GM19372 (cell line): Measurements from ENCODE around the gene POU5F2.

Source experiments
- ATAC-seq: cut with Tn5 transposase; IDR thresholded peaks from one replicate; pipeline ENCODE4 v1.9.1; 2021; ENCODE audit warnings: mild to moderate bottlenecking, low read depth, moderate library complexity; ENCODE audit not compliant: unreplicated experiment

POU5F2 gene

DNA sequence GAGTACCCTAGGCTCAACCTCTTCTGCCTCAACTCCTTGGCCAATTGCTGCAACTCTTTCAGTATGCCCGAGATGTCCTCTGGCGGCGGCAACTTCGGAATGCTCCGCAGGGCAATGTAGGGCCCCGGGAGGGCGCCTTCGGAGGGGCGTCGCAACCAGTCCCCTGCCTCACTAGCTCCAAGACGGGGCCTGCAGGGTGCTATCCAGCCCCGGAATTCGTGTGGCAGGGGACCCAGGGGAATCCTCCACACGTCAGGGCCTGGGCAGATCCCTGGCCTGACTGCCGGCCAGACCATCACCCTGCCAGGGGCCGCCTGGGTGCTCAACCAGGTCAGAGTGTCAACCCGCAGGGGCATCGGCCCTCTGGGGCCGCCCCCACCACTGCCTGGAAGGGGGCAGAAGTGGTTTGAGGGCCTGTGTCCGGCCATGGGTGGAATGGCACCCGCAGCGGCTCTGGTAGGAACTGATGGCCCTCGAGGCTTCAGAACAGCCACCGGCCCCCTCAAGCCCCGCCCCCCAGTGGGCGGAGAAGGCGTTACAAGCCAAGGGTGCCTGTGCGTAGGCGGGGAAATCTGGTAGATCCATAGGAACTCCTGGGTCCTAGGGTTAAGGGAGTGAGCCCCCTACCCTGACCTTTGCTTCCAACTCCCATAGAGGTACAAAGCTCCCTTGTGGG is at the start of gene POU5F2:
POU5F2 (minus strand) TSS at position 465 of the 676 bp plus-strand sequence; CDS start at position 428, 37 bp downstream.
- no peak for ATAC-seq

DNA sequence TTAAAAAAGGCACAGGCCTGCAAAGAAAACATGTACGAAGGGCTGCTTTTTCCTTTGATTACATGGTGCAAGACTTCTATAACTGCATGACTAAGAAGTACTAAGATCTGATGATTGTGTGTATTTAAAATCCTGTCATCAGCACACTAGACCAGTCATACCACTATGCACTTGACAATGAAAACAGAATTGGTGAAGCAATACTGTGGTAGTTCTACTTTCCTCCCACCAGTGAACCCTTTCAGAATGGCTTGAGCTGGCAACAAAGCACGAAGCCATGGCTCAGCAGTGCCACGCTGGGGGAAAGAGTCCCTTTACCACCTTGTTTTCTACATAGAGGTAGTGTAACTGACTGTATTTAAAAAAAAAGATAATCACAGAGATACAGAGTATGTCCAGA is 49.0 kb upstream of the POU5F2 start:
- ATAC-seq, result no peak

DNA sequence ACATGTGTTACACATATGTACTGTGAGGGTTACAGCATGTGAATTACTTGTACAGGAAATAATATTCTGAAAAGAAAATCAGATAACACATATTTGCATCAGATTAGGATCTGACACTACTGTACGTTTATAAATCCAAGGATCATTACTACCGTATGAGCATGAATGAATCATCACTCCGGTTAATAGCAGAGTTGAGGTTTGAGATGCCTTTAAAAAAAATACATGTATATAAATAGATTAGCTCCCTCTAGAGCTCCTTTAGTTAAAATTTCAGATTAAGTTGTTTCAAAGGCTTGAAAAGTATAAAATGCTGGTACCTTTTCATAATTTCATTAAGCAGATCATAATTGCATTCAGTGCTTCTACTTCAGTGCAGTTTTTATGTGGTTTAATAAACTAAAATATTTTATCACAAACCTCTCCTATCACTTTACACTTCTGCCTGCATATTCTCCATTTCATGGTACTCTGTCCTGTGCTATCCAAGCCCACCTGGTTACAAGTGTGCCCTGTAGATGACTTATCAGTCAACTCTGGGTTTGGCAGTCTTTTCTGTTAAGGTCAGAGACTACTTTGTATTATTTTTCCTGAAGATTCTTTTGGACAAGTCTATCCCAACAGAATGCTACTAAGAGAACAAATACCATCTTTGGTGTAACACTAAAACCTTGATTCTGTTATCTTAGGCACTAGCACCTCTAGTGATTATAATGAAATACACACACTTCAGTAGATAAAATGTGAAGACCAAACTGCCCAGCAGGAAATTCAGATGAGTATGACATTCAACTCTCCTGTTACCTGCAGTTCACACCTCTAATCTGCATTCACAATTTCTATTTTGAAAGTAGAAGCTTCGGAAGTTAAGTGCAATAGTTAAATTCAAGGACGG is 48.0 kb upstream of the POU5F2 start:
- ATAC-seq, result no peak

- no peak for ATAC-seq
These were observed 46.2 kb upstream of the POU5F2 start for GRCh38 chr5:93787598-93787997.

DNA sequence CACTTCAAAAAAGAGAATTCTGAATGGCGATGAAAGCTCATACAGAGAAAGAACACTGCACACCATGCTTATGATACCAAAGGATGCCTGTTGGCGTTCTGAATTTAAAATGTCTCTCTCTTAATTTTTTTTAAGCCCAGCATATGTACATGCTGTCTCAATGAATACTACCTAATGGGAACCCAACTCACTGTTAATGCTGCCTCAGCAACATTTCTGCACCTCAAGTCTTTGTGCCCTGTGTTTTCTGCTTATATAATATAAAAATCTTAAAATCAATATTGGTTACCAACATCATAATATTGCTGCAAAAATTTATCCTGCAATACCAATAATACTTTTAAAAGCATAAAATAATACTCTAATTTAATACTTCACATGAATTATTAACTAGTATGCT is 44.1 kb upstream of the POU5F2 start:
- no peak for ATAC-seq

DNA sequence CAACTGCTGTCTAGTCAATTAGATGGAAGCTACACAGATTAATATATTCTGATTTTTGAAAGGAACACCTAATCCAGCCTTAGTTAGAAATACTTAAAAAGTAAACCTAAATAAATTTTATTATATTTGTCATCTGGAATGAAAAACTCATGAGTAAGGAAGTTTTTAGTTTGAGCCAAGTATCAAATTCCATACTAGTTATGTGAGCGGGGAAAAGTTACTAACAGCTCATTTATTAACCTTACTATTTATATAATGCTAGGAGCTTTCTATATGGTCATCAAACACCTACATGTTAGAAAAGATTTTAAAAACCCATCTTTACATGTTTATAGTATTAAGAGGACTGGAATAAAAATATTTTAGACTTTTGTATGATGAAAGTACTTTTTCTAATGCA is 41.6 kb upstream of the POU5F2 start:
- ATAC-seq, result no peak

DNA sequence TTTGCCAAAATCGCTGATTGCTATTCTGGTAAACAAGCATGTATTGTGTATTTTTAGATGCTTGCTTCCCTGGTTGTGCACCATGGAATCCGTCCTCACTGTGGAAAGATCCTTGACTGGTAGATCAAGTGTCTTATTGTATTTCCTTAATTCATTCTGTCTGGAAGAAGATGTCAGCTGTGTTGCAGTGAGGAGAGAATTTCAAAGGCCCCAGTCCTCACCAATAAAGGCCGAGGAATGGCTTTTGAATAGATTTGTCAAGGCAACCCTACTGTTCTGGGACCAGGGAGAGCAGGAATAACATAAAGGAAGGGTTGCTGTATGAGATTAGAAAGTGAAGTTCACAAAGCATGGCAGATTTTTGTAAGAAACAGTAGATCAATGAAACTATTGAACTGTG is 36.2 kb upstream of the POU5F2 start:
- ATAC-seq, result no peak

- no peak for ATAC-seq
These were observed 15.0 kb upstream of the POU5F2 start for GRCh38 chr5:93756372-93756771.

GRCh38 chr5:93755716-93756115 is 14.3 kb upstream of the POU5F2 start:
- ATAC-seq, result no peak

GRCh38 chr5:93748875-93749397 is 7.5 kb upstream of the POU5F2 start:
- ATAC-seq, result no peak

- no peak for ATAC-seq
These were observed 5.1 kb upstream of the POU5F2 start for GRCh38 chr5:93746406-93747056.

DNA sequence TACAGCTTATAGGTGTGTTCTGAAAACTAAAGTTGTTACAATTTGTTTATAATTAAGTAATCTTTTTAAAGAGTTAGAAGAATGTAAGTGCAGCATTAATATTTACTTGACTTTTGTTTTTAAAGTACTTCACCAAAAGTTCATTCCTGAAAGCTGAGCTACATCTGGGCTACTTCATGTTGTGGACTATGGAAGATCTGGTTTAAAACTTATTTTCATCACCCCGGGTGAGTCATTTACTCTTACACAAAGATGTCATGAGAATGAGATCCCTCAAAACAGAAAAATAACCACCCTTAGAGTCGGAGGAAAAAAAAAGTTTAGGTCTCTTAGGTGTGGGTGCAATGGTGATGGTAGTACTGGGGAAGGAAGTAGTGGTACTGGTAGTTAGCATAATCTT is 5.1 kb downstream of the POU5F2 start:
- no peak for ATAC-seq

- no peak for ATAC-seq
These were observed 6.0 kb downstream of the POU5F2 start for GRCh38 chr5:93735378-93735777.

DNA sequence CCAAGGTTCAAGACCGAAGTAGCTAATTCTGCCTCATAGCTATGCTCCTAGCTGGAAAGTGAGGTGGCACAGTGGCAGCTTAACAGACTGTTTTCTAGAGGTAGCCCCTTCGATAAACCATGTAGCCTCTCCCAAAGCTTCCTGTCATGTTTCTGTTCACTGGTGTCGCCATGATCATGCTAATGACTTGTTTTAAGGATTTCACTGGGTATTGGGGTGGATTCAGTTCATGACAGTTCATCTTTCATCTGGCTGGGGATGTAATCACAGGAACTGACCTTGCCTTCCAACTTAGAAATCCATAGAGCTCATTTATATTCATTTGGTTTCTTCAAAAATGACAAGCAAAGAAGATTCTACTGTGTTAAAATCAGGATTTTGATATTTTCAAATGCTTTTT is 9.4 kb downstream of the POU5F2 start:
- no peak for ATAC-seq

DNA sequence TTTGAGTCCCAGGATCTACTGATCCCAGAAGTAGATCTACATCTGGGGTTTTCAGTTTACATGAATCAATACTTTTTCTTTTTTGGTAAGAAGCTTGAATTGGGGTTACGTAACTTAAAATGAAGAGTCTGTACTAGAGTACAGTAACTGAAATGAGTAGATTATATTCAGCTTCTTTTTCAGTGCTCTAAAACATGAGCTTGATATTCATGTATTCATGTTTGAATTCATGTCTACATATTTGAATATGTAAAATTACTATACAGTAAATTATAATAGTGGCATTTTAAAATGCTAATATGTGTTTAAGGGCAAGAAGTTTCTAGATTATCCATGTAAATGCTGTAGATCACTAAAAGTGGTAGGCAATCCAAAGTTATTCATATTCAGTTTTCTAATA is 14.8 kb downstream of the POU5F2 start:
- ATAC-seq, result no peak

DNA sequence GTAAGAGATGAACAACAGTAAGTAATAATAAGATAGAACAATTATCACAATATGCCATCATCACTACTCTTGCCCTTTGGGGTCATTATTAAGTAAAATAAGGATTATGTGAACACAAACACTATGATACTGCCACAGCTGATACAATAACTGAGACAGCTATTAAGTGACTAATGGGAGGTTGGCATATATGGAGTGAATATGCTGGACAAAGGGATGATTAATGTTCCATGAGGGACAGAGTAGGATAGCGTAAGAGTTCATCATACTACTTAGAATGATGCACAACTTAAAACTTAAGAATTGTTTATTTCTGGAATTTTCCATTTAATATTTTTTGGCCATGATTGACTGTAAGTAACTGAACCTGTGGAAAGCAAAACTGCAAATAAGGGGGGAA is 16.6 kb downstream of the POU5F2 start:
- no peak for ATAC-seq

GRCh38 chr5:93723681-93724080 is 17.7 kb downstream of the POU5F2 start:
- no peak for ATAC-seq

DNA sequence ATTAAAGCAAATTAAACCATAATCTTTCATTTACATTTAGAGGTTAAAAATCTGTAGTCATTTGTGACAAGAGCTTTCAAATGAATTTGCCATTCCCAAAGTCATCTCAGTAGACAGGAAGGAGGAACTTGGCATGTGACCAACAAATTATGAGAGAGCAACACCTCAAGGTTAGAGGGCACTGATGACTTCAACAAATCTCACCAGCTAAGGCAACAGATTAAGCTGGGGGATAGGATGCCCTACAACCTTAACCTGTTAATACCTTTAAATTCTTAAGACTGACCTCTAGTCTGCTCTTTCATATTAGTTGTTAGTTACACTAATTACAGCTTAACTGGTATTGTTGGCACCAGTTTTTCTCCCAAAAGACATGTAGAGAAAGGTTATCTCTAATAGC is 18.4 kb downstream of the POU5F2 start:
- ATAC-seq, result no peak

DNA sequence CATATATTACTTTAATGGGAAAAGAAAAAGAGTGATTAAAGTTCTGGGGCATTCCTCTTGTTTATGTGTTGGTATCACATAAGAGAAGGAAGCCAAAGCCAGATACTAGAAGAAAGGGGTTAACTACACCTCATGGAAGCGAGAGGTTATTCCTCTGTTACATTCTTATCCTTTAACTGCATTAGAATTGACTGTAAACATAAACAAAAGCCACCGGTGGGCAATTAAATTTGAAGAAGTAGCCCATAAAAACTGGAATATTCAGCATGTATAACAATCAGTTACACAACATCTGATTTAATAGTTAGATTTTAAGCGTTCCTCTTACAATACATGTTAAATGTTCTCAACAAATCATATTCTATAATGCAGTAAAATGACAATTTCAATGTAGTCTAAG is 18.8 kb downstream of the POU5F2 start:
- ATAC-seq, result no peak

DNA sequence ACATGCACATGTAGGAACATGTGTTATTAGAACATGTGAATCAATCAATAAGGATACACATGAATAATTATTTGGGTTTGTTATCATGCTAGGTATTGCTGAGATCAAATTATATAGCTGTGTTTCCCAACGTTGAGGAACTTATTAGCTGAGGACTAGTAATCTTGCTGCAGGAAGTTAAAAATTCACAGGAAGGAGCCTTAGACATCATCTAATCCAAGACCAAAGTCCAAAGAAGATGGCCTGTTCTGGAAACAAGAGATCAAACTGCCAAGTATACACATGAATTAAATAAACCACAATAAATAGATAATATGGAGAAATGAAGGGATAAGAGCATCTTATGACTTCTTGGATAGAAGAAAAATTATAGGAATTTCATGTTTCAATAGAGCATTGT is 19.9 kb downstream of the POU5F2 start:
- ATAC-seq, result no peak

DNA sequence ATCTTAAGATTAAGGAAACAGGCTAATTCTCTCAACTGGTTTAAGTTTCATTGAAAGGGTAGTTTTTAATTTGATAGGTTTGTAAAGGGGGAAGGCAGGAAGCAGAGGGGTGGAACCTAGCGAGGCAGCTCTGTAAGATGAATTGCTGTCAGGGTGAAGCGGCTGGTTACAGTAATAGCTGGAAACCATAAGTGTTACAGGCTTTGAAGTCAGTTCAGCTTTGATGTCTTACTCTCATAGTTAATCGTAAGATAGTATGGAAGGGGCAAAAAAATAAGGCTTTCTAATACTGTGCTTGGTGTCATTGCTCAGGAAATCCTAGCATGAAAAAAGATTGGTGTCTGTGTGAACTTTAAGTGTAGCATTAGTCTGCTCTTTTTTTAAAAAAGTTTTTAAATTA is 20.3 kb downstream of the POU5F2 start:
- no peak for ATAC-seq
